GM13977 (cell line): Measurements from ENCODE around the gene SMARCA2.
A peak's percentile ranks its signal among the peaks of the same experiment; 100 is the strongest.

Source experiments
- DNase-seq: peaks from one replicate; pipeline ENCODE4 v3.0.0; 2012; ENCODE audit warnings: low spot score
- in situ Hi-C: fragments of 300-500 bp; cut with MboI; formaldehyde crosslinking; loops from one replicate; pipeline ENCODE4 v1.12.0; 2022; ENCODE audit warnings: low sequenced_read_pairs, low pct_unique_long_range_greater_than_20kb, mixed read lengths, inconsistent platforms; ENCODE audit not compliant: unreplicated experiment
- TF ChIP-seq, protein P1 (sequence below): IDR thresholded peaks from 2 replicates; pipeline ENCODE4 v1.5.1; 2012; ENCODE audit warnings: mild to moderate bottlenecking, control low read depth; ENCODE audit not compliant: insufficient read depth; ENCODE audit errors: extremely low read depth, missing control alignments

Gene SMARCA2

DNA sequence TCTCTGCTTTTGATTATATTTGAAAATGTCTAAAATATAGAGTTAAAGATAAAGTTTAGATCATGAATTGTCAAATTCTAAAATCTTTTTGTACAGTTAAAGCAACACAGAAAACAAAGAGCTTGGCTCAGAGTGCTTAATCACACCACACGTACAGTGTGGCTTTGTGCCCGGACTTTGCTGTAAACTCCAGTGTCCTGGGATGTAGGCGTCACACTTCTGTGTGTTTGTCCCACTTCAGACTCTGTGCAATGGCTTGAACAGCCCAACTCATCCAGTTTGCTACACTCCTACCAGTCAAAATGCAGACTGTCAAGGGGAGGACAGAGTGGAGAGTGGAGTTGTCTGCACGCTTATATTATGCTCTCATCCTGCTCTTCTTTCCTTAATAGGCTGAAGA lies 45.3 kb downstream of the SMARCA2 start:
- TF ChIP-seq, protein P1, sequence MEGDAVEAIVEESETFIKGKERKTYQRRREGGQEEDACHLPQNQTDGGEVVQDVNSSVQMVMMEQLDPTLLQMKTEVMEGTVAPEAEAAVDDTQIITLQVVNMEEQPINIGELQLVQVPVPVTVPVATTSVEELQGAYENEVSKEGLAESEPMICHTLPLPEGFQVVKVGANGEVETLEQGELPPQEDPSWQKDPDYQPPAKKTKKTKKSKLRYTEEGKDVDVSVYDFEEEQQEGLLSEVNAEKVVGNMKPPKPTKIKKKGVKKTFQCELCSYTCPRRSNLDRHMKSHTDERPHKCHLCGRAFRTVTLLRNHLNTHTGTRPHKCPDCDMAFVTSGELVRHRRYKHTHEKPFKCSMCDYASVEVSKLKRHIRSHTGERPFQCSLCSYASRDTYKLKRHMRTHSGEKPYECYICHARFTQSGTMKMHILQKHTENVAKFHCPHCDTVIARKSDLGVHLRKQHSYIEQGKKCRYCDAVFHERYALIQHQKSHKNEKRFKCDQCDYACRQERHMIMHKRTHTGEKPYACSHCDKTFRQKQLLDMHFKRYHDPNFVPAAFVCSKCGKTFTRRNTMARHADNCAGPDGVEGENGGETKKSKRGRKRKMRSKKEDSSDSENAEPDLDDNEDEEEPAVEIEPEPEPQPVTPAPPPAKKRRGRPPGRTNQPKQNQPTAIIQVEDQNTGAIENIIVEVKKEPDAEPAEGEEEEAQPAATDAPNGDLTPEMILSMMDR = no peak
- DNase-seq = no peak
- in situ Hi-C loops = no loop called here

DNA sequence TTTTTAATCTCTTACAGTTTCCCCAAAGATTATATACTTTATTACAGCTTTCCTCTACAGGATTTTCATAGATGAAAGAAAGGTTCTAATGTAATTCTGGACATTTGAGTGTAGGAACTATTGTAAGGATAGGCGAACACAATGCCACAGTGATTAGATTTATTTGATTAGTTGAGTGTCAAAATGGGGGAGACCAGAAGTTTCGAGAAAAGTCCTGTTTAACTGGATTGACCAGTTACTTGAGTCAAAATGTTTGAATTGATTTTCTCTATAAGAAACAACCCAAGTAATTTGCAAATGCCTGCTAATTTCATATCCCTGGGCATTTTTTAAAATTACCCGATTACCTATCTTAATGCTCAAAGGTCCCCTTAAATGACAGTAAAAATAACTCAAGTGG lies 50.6 kb downstream of the SMARCA2 start:
- in situ Hi-C loops = no loop called here
- TF ChIP-seq, protein P1 = no peak
- no peak for DNase-seq

DNA sequence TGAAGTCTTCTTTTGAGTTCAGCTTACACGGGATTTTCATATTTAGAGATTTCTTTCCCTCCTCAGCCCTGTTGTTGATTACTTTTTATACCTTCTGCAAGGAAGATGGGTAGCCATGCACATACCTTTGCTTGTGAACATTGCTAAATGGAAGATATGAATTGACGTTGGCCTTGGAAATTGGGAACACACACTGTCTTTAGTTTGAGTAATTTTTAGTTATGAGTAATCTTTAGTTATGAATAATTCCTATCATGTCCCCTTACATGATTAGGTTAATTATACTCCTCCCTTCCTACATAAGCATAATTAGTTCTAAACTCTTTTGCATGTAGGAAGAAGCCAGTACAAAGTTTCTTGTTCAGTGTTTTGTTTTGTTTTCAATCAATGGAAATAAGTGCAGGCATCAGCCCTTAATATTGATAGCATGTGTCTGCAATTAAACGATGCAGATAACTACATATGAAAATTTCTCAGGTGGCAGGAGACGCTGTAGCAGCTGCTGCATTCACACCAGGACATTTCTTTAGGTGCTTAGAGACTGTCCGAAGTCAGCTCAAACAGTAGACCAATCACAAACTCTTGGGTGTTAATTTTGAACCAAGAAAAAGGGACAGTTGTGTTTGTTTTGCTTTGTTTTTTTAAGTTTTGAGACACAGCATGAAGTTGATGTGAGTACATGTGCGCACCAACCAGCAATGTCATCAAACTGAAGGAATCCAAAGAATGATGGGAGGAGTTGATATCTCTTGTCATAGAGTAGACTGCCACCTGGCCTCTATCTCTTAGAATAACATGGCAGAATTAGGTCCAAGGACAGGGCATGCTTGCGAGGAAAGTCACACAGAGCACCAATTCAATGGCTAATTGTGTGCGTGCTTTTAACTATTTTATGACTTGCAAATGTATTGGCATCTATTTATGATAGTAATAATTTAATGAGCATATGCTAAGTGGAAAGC lies 51.4 kb downstream of the SMARCA2 start:
- in situ Hi-C loops = no loop called here
- TF ChIP-seq, protein P1 = peak; percentile 25
- DNase-seq = no peak

DNA sequence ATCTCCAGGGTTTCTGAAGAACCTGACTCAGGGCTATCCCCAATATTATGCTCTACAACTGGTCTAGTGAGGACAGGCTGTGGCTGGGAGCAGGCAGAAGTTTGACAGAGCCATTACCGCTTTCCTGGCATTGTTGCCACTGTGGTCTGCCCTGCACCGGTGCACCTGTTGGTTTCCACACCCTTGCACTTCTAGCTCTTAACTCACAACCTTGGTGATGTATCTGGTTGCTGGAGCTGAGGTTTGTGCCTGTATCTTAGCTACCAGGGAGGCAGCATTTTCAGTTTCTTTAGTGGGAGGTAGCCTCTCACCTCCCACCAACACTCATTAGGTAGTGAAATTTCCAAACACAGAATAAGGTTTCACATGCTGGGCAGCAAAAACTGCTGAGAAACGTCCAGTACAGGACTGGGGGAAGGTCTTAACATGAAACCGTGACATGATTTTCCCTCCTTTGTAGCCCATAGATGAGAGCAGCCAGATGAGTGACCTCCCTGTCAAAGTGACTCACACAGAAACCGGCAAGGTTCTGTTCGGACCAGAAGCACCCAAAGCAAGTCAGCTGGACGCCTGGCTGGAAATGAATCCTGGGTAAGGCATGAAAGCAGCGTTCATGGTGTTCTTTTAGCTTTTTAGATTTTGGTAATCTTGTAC lies 57.7 kb downstream of the SMARCA2 start:
- DNase-seq = no peak
- TF ChIP-seq, protein P1 = no peak
- in situ Hi-C loops = no loop called here

DNA sequence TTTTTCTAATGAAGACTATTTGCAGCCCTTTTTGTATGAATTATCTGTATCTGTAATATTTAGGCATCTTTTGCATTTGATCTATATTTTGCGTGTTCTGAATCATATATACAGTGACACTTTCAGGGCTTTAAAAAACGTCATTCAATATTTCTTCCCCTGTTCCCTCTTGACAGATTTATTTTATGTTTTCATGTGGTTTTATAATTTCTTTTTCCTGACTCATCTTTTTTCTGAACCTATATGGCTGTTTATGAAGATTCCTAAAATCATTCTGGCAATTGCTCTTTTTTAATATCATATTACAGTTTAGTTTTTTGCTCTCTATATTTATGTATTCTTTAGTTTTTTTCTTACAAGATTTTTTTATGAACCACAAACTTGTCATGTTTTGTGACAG lies 67.6 kb downstream of the SMARCA2 start:
- no peak for DNase-seq
- TF ChIP-seq, protein P1 = no peak
- in situ Hi-C loops = loop anchor here (25.0 kb wide), 1 partner anchor 370 kb away; no protein-coding TSS in a partner anchor

DNA sequence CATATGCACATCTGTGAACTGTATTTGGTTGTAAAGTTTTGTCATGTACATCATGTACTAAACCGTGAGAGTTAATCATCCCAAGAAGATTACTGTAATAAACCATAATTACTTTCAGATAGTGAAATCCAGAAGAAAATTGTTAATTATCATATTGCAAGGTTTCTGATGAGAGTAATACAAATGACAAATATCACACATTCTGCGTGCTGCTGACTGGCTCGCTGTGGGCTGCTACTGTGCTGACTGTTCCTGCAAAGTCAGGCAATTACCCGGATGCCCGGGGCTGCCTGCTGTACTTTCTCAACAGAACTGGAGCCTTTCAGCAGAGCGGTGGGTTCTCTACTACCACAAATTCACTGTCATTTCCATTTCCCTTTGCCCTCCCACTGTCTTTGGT lies 68.3 kb downstream of the SMARCA2 start:
- TF ChIP-seq, protein P1 = no peak
- in situ Hi-C loops = loop anchor here (25.0 kb wide), 1 partner anchor 371 kb away; no protein-coding TSS in a partner anchor
- no peak for DNase-seq
